Germinal center (tissue), 1 donor: ENCODE measurements around the gene SLBP.
"Not testable (repeated sequence)": the region's sequence is repeated elsewhere in the genome, so short reads cannot be mapped to it uniquely, and the experiment has no call there.

Source experiments
- DNase-seq: peaks from one replicate; pipeline ENCODE4 v3.0.0; 2012; ENCODE audit warnings: mixed read lengths, low spot score

Gene SLBP

GRCh38 chr4:1675802-1676137, 36.3 kb downstream of the SLBP start:
- DNase-seq, result no peak

DNA sequence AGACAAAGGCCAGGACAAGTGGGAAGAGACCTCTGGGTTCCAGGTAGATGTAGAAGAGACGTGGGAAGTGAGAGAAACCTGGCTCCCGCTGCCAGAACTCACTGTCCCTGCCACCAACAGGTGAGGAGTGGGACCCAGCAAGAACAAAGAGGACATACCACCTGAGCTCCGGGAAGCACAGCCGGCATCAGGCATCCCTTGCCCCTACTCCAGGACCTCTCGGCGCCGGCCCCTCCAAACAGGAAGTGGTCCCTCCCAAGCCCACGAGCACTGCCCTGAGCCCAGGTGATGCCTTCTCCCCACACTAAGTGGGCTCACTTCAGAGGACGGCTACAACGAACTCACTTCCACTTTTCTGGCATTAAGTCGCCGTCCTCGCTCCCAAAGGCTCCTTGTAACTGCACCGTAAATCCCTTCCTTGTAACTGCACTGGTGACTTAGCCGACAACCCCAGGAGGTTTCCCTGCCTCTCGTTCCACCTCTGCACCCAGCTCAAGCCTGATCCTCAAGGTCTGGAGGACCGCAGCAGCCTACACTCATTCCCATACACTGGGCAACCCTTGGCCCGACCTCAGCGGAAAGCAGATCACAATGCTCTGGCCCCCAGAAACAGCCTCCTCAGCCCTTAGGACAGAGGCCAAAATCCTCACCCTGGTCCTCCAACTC, 36.9 kb downstream of the SLBP start:
- no peak for DNase-seq

DNA sequence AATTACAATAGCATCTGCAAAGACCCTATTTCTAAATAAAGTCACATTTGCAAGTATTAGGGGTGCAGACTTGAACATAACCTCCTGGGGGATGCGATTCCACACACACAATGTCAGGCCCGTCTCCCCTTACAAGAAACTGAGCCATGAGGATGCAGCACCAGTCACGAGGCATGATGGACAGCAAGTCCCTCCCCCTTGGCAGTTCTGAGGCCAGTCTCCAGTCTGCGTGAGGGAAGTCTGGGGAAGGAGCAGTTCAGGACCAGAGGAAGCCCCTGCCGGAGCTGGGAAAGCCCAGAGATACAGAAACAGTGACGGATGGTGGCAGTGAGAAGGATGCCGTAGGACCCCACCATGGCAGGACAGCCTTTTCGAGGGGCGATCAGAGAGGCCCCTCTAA, 37.4 kb downstream of the SLBP start:
- no peak for DNase-seq

DNA sequence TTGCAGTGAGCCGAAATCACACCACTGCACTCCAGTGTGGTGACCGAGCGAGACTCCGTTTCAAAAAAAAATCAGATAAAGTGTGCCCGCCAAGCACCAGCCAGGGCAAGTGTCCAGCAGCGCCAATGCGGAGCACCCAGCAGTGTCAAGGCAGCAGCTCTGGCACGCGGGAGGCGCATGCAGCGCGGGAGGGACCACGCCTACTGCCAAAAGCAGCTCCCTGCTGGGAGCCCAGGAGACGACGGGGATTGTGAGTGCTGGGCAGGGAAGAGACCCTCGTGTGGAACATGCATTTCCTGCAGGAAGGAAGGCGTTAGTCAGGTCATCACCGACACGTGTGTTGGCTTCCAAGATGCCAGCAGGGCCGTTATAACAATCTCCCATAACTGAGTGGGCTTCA, 38.4 kb downstream of the SLBP start:
- DNase-seq, result no peak

DNA sequence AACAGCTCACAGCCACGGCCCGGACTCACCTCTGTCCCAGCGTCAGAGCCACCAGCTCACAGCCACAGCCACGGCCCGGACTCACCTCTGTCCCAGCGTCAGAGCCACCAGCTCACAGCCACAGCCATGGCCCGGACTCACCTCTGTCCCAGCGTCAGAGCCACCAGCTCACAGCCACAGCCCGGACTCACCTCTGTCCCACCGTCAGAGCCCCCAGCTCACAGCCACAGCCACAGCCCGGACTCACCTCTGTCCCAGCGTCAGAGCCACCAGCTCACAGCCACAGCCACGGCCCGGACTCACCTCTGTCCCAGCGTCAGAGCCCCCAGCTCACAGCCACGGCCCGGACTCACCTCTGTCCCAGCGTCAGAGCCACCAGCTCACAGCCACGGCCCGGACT, 41.1 kb downstream of the SLBP start:
- not testable (repeated sequence) for DNase-seq

GRCh38 chr4:1670279-1670678, 41.8 kb downstream of the SLBP start:
- no peak for DNase-seq

DNA sequence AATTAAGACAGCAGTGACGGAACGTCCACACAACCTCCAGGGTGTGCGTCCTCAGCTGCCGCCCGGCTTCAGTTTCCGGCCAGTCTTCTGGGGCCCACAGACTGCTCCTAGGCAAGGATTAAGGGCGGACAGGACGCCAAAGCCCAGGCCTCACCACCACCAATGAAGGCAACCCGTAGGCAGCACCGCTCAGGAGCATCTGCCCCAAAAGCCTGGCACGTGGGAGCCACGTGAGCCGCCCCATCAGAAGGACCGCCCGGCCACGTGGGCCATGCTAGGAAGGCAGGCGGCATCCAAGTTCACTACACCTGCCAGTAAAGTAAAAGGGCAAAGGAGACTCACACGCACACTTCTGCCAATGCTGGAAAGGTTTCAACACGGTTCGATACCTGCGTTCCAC, 42.3 kb downstream of the SLBP start:
- DNase-seq, result no peak

GRCh38 chr4:1669270-1669669, 42.8 kb downstream of the SLBP start:
- no peak for DNase-seq

GRCh38 chr4:1668488-1668840, 43.7 kb downstream of the SLBP start:
- DNase-seq, result no peak

DNA sequence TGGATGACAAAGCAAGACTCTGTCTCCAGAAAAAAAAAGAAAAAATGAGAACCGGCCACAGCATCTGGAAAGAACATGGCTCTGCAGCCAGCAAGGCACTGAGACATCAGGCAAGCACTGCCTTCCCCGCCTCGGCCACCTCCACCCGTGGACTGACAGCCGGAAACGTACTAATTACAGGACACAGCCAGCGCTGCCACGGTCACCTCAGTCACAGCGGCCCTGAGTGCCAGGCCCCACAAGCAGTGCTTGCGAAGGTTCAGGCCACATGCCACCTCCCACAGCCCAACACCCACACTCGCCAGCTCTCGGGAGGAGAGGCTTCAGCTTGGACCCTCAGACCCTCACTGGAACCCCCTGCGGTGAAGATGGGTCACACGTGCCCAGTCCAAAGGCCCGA, 44.8 kb downstream of the SLBP start:
- DNase-seq, result no peak

DNA sequence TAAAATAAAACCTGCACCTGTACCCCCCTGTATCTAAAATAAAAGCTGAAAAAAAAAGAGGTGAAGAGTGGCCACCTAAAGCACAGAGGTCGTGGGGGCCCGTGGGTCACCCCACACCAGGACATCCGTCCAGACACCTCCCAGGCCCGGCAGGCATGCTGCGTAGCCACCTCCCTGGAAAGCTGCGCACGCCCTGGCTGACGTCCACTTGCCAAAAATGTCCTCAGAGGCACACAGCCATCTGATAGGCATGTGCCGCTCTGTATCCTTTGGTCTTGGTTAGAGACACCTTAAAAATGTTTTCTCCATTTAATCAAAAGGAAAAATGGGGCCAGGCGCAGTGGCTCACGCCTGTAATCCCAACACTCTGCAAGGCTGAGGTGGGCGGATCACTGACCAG, 45.7 kb downstream of the SLBP start:
- DNase-seq, result no peak

DNA sequence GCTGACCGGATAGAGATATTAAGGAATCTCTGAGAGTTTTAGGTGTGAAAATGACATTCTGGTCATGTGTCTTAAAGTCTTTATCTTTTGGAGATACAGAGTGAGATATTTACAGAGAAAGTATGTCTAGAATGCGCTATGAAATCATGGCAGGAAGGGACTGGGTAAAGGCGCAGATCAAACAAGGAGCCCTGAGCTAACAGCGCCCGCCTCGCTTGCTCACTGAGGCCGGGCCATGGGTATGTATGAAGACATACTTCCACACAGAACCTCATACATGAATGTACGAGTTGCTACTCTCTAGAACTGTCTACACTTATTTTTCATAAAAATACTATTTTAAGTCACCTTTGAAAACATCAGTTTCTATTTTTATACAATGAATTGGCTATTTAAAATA, 48.0 kb downstream of the SLBP start:
- no peak for DNase-seq

DNA sequence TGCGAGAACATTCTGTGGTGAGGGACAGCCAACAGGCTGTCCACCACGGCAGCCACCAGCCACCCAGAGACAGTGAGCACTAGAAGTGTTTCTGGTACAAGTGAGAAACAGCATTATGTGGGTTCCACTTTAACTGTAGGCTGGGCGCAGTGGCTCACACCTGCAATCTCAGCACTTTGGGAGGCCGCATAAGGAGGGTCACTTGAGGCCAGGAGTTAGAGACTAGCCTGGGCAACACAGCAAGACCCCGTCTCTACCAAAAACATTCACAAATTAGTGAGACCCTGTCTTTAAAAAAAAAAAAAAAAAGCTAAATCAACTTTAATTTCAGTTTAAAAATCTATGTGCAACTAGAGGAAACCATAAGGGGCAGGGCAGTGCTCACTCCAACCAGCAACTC, 48.6 kb downstream of the SLBP start:
- no peak for DNase-seq

GRCh38 chr4:1661695-1662094, 50.4 kb downstream of the SLBP start:
- no peak for DNase-seq

DNA sequence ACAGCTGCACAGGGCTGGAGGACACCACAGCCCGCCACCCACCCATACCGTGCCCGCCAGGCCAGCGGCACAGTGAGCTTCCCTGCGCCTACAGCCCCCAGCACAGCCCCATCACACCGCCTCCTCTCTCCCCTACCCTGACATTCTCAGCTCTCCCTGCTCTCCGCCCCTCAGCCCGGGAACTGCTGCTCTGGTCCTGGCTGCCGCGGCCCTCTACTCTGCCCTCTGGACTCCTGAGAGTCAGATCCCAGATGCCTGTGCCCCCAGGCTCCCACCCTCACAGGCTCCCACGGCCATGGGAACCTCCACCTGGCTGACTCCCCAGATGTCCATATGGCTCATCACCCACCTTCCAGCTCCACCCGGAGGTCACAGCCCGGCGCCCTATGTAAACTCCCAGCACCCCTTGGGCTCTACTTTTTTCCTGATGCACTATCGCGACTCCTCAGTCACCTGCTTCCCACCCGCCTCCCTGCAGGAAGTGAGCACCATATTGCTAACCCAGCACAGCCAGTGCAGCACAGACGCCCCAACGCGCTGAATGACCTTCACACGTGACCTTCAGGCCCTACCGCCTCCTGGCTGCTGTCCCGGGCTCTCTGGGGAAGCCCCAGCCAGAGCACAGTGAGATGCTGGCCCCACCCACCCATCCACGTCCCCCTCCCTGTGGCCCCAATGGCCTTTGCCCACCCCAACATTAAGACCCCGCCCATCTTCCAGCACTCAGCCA, 51.0 kb downstream of the SLBP start:
- DNase-seq, result no peak

DNA sequence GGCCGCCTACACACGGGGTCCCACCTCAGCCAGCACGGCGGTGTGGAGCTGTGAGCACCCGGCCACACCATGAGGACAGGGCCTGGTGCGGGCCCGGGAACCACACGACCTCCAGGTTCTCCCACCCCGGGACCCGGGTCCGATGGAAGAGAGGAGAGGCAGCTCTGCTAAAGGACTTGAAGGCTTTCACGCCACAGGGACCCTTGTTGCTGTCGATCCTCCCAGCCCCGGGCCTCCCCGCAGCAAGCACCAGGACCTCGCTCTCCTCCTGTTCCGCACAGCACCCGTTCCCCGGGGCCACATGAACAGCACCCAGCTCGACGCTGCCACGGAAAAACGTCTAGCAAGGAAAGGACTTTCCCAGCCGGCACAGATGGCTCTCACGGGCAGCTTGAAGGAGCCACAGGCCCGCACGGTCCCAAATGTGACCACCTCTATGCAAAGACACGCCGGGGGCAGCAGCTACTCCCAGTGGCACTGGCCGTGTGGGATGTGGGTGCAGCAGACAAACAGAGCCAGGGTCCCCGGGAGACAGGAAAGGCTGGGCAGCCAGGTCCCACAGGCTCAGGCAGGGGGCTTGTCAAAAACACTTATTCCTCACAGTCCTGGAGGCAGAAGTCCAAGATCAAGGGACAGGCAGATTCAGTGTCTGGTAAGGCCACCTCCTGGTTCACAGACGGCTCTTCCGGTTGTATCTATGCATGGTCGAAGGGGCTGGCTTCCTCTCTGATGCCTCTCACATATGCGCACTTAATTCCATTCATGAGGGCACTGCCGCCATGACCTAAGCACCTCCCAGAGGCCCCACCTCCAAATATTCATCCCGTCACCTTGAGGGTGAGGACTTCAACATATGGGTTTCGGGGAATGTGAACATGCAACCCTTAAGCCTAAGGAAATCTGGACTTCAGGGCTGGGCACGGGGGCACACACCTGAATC, 52.7 kb downstream of the SLBP start:
- no peak for DNase-seq

GRCh38 chr4:1658581-1658980, 53.5 kb downstream of the SLBP start:
- no peak for DNase-seq

DNA sequence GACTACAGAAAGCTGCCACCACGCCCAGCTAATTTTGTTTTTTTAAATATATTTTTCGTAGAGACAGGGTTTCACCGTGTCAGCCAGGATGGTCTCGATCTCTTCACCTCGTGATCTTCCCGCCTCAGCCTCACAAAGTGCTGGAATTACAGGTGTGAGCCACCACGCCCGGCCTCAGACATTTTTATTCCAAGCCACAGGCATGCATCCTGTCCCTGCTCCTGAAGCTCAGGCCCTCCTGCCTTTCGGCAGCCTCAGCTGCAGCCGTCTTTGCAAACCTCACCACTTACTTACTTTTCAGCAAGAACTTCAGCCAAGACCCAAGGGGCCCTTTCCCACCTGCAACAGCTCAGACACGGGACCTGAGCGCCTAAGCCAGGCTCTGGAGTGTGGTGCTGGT, 54.0 kb downstream of the SLBP start:
- DNase-seq, result no peak

DNA sequence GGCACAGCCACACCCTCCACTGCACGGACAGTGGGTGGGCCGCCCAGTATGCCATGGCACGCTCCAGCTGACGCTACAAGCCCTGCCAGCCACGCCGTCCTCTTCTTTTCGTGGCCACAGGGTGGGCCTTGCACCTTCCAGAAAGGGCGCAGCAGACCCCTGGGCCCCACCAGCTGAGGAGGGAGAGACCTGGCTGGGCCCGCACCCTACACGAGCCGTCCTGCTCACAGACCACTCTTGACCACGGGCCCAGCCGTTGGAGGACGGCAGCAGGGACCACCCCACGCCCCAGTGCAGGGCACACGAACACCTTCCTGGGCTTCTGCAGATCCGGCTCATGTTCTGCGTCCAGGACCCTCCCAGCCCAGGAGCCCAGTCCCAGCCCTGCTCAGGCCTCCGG, 55.1 kb downstream of the SLBP start:
- no peak for DNase-seq

DNA sequence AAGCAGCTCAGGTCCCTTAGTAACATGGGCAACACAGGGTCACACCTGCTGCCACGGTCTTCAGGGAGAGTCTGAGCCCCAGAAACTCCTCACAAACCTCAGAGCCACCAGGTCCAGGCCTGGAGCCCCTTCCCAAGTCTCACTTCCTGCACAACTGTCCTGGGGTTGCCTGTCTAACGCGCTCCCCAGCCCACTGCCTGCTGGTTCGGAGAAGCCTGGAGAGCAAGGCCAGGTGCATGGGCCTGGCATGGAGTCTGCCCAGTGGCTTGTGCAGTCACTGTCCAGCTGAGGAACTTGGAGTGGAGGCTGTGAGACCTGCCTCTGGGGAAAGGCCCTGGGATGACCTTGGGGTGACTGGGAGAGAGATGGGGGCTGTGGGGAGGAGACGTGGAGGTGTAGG, 56.0 kb downstream of the SLBP start:
- DNase-seq, result no peak

- DNase-seq, result no peak
These were observed 56.4 kb downstream of the SLBP start for GRCh38 chr4:1655676-1656075.

- DNase-seq, result no peak
These were observed 57.0 kb downstream of the SLBP start for GRCh38 chr4:1655081-1655480.
